Posterior vena cava (tissue), 2 donors: ENCODE measurements around the gene SVIL. TPM values are rescaled to one million over a fixed set of nuclear protein-coding genes. Genes with fewer than 3 reads are reported as not detected.
"Not testable (repeated sequence)": the region's sequence is repeated elsewhere in the genome, so short reads cannot be mapped to it uniquely, and the experiment has no call there.

Source experiments
- DNase-seq: peaks from one replicate; pipeline ENCODE4 v3.0.0-alpha.2; 2020; ENCODE audit warnings: low spot score
- intact Hi-C, 2 donors: fragments of 100-400 bp; cut with DNase I; formaldehyde crosslinking; loops; one replicate each; pipeline versions ENCODE4 v1.14.1 to v1.14.2; 2022 to 2023
- total RNA-seq, 2 donors: library from RNA; stranded (reverse); fragmentation: NEBNext Ultra II Directional; extraction: Animal tissue kit (Norgen Biotek cat#: 25700); gene quantifications; one replicate each; pipeline ENCODE4 v1.2.1, GENCODE V29; 2021
- donor health status: DM: yes; HTN: yes; CAD: no.
- donor health status: DM: yes; HTN: yes; CAD: no.

Gene SVIL
- total RNA-seq, 2 donors from 2014 or later: 300 to 417 TPM

DNA sequence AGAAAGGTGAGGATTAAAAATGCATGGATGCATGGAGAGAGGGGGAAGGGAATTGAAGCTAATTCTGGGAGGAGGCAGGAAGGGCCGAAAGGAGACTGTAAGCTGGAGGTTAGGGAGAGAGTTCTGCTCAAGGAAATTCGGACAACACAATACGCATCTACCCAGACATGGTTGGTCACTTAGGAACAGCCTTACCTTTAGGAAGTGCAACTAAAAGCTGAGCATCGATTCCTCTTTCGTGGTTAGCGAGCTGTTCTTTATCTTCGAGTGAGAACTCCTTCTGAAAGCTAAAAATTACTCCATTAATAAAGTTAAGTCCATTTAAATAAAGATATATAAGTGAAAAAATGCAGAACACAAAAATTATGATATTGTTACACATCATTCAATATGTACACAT is 71.8 kb downstream of the SVIL start:
- intact Hi-C loops, DNase-seq: not testable (repeated sequence)

DNA sequence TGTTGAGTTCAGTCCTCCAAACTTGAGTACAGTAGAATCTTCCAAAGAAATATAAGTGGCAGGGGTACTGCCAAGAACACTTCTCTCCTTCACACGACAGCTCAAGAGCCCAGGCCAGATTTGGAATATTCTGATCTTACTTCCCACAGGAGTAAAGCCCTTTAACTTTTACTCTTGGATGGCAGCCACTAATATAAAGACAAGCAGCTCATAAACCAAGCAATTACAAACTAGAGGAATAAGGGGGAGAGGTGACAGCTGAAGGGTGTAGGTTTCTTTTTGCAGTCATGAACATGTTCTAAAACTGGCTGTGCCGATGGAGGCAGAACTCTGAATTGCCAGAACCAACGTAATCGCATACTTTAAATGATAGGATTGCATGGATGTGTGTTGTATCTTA is 74.8 kb downstream of the SVIL start:
- intact Hi-C loops: no loop called here
- no peak for DNase-seq

DNA sequence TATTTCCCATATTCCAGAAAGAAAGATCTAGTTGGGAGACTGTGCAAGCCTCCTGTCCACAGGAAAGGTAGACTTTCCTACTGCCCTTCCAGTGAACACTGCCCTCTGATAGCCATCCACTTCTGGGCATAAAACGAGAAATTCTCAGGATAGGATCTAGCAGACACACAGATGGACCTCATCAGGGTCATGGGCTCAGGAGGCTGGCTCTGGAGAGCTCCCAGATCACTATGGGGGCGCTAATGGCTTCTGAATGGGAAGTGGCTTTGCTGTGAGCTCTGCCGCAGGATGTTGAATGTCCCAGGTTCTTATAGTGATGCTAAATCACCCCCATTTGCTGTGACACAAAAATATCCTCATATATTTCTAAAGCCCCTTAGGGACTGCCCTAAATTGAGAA is 77.1 kb downstream of the SVIL start:
- DNase-seq: no peak
- intact Hi-C loops: no loop called here

DNA sequence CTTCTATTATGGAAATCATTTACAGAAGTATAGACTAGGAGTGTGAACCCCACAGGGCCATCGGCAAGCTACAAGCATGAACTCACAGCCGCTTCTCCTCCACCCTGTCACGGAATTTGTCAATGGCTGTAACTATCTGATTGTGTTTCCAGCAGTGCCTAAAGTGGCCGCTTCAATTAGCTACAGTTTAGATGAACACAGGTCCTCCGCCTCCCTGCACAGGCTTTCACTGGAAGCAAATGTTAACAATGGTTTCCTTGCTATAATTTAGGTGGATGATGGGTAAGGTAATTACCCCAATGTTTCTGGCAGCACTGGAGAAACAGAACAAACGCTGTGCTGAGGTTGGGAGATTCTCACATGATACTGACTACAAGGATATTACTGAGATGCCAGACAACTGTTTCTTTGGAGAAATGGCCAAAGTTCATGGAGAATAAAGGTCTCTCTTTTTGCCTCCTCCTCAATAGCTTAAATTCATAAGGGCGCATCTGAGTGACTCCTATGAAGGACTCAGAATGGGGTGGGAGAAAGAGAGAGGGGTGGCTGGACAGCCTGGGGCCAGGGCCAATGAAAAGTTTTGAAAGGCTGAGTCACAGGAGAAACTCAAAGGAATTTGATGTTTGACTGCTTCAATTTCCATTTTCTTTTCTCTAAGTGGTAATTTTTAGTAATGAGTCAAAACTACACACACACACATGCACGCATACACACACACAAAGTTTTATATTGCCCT is 78.9 kb downstream of the SVIL start:
- intact Hi-C loops: no loop called here
- no peak for DNase-seq

DNA sequence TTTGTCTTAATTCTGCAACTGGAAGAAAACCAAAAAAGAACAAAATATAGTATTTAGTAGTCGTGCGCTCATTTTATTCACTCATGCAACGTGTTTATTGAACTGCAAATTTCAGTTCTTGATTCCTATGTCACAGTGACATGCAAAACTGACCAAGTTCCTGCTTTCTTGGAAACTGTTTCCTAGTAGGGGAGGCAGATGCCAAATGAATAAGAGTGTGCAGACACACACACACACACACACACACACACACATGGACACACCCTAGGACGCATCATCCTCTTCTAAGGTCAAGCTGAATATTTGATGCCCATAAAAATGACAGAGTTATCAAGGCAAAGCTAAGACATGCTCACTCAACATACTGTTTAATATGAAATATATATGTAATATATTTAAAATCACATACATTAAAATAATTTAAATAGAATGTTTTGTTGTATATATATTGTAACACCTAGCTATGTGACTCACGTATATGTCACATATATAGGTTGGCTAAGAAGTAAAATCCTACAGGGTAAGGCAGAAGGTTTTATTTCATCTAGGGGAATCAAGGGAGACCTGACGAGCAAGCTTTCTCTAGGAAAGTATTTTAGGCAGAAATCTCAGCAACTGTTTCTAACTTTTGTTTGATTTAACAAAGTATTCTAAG is 79.6 kb downstream of the SVIL start:
- intact Hi-C loops: no loop called here
- DNase-seq: no peak

DNA sequence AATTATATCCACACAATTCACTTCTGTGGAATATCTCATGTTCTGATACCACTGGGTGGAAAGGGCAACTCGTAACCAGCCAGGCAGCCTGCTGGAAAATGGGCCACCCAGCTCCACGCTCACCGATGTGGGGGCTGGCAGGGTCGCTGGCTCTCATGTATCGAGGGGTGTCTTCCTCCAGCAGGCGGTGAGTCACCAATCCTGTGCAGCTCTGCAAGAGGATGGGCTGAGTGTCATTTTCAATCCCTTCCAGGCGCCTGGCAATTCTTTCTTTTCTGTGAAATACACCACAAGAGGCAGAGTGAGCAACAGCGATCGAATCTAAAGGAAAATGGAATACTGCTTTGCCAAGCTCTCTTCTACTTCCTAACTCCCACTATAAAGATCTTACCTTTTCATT is 80.1 kb downstream of the SVIL start:
- no peak for DNase-seq
- intact Hi-C loops: no loop called here

DNA sequence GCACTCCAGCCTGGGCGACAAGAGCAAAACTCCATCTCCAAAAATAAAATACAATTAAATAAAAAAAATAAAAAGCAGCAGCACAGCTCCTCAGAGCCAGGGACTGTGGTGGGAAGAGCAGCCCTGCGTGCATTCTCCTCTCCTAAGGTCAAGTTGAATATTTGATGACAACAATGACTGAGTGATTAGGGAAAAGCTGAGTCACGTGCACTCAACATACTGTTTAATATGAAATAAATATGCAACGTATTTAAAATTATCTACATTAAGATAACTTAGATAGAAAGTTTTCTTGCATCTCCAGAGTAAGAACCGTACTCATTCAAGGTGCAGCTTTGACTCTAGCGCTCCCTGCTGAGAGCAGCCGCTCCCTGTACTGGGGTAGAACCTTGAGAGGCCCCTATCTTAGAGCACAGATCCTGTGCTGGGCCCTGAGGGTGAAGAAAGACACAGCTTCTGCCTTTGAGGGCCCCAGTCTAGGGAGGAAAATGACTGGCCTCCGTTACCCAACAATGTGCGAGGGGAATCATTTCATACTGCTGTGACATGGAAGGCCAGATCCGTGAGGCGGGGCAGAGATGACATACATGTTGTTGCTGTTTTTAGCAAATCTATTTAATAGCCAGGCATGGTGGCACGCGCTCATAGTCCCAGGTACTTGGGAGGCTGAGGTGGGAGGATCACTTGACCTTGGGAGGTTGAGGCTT is 81.1 kb downstream of the SVIL start:
- no peak for DNase-seq
- intact Hi-C loops: no loop called here

DNA sequence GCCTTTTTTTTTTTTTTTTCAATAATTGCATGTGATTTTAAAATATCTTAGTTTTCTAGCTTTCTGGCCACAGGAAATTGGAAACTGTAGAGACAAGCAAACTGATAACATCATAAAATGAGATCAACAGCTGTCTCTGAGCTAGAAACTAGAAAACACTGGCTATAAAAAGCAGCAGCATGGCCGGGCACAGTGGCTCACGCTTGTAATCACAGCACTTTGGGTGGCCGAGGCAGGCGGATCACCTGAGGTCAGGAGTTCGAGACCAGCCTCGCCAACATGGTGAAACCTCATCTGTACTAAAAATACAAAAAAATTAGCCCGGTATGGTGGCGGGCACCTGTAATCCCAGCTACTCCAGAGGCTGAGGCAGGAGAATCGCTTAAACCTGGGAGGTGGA is 81.7 kb downstream of the SVIL start:
- DNase-seq, intact Hi-C loops: not testable (repeated sequence)

DNA sequence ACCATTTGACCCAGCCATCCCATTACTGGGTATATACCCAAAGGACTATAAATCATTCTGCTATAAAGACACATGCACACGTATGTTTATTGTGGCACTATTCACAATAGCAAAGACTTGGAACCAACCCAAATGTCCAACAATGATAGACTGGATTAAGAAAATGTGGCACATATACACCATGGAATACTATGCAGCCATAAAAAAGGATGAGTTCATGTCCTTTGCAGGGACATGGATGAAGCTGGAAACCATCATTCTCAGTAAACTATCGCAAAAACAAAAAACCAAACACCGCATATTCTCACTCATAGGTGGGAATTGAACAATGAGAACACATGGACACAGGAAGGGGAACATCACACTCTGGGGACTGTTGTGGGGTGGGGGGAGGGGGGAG is 85.3 kb downstream of the SVIL start:
- DNase-seq, intact Hi-C loops: not testable (repeated sequence)

DNA sequence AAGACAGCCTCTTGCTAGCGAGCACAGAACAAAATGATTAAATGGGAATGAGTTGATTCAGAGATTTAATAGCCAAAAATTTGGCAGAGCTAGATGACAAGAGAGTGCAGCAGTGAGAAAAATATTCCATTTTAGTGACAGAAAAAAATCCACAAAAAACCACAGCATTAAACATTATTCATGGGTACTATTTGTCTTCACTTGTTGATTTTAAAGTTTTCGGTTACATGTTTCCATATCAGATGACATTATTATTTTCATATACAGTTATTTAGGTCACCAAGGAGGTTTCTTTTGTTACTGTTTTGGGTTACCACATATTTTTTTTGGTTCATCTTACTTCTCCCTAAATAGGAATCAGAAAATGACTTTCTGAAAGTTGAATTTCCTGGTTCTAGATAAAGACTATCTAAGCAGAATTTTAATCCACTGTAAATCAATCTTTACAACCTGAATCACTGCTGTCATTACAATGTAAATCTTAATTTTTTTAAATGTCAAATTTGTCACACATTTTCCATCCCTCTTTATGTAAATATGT is 87.9 kb downstream of the SVIL start:
- intact Hi-C loops: no loop called here
- no peak for DNase-seq

DNA sequence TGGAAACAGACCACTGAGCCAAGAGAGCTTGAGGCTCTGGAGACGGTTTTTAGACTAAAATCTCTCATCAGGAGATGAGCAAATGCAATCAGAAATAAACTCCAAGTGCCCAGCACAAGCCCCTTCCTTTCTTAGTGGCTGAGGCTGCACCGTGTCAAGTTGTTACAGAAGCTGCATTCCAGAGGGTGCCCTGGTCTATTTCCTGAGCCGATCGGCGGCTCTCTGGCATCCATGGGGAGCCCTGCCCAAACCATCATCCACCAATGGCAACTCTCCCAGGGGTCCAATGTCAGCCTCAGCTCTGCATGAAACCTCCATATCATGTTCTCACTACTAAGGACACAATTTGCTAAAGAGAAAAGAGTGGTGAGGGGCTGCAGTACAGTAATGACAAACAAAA is 89.6 kb downstream of the SVIL start:
- intact Hi-C loops: no loop called here
- no peak for DNase-seq

DNA sequence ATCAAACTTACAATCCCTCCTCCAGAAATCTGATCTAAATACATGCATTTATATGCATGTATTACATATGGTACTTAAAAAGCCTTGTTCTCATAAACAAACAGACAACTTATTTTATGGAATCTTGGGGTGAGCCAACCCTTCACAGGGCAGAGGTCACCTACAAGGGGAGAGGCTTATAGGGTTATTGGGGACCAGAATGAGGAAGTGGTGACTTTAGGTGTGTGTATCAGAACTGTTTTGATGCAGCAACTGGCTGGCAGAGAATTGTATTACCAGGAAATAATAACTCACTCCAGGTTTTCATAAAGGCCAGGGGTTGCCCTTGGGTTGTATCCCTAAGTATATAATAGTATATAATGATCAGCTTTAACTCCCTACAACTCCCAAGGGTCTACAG is 91.1 kb downstream of the SVIL start:
- DNase-seq: no peak
- intact Hi-C loops: no loop called here

DNA sequence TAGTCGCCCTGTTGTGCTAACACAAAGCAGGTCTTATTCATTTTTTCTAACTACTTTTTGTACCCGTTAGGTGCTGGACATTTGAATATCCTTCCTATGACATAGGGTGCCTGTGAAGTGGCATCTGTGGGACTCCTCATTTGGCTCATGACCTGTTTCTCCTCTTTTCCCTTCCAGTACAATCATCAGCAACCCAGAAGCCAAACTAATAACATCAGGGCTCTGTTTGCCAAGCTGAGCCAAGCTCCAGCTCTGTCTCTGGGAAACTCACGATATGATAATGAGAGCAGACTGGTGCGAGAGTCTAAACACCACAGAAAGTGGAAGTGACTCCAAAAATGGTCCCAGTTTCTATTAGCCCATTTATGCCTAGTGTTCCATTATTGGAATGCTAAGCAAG is 92.0 kb downstream of the SVIL start:
- intact Hi-C loops: no loop called here
- DNase-seq: no peak

DNA sequence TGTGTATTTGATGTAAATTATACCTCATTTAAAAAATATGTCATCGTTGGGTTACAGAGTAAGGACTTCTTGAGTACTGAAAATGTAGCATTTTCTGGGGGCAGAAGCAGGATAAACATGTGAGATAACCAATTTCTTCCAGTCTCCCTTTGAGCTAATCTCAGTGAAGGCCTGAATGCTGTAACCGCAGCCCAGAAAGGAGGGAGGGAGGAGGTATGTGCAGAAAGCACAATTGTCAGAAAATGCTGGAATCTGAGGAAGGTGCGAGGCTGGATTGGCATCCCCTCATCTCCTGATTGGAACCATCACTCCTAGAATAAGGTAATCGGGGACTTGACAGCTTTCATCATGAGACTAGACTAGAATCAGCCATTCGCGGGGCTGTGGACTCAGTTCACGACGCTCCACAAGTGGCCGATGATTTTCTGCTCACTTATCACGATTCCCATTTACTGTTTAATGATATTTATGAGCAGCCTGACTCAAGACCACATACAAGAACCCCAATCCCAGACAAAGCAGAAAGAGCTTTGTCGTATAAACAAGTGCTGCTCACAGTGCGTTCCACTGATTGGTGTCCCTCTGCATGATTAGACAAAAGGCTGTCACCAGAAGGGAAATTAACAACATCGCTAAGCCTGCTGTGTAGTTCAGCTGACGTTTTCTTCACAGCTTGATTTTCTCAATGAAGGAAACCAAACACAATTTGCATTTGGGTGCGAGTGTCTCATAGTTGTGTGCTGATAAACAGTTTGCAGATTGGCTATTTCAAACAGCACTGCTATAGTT is 93.2 kb downstream of the SVIL start:
- intact Hi-C loops: no loop called here
- no peak for DNase-seq

DNA sequence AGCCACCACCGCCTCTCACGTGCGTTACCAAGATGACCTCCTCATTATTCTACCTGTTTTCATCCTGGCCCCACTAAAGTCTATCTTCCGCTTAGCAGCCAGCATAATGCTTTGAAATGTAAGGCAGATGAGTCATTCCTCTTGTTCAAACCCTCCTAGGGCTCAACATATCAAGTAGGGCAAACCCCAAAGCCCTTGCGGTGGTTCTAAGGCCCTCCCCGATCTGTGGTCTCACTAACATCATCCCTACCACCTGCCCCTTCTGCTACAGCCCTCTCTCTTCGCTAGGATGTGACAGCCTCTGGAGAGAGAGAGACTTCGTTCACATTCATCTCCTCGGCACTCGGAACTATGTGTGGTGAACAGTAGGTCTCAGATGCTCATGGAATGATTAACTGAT is 94.8 kb downstream of the SVIL start:
- intact Hi-C loops: no loop called here
- DNase-seq: no peak

DNA sequence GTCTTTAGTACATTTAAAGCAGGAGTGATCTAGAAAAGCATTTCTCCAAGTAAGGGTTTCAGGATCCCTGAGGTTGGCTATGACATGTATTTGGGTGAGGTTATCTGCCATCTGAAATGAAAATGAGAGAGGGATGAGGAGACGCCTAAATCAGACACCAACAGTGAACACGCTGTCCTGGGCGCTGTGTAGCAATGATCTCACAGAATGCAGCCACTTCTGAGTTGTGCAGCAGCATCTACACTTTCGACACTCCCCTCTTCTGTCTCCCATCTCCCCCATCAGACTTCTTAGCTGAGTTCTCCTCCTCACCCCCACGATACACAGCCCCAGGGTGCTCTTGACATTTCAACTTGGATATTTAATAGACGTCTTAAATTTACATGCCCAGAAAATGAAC is 95.4 kb downstream of the SVIL start:
- intact Hi-C loops: no loop called here
- DNase-seq: no peak

DNA sequence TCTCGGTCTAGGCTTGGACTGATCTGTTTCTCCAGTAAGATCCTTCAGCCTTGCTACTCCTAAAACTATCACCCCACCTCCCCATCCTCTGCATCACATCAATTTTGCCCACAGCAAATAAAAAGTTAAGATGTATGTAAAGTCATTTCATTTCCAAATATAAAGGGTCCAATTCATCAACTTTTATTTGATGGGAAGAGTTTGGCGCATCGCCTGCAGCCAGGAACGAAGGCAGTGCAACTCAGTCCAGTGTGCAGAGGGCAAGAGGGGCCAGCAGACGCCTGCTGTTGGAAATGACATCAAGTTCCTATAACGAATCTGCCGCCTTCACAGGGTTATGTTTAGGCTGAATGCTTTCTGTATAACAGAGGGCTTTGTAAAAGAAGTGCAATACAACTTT is 97.0 kb downstream of the SVIL start:
- intact Hi-C loops: no loop called here
- no peak for DNase-seq

DNA sequence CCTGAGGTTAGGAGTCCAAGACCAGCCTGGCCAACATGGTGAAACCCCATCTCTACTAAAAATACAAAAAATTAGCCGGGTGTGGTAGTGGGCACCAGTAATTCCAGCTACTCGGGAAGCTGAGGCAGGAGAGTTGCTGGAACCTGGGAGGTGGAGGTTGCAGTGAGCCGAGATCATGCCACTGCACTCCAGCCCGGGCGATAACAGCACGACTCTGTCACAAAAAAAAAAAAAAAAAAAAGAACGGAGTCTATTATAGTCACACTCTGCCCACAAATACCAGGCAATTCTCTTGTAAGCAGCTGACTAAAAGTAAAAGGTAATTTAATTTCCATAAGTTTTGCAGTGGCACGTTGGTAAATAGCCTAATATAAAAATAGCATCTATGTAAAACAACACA is 98.1 kb downstream of the SVIL start:
- intact Hi-C loops, DNase-seq: not testable (repeated sequence)

DNA sequence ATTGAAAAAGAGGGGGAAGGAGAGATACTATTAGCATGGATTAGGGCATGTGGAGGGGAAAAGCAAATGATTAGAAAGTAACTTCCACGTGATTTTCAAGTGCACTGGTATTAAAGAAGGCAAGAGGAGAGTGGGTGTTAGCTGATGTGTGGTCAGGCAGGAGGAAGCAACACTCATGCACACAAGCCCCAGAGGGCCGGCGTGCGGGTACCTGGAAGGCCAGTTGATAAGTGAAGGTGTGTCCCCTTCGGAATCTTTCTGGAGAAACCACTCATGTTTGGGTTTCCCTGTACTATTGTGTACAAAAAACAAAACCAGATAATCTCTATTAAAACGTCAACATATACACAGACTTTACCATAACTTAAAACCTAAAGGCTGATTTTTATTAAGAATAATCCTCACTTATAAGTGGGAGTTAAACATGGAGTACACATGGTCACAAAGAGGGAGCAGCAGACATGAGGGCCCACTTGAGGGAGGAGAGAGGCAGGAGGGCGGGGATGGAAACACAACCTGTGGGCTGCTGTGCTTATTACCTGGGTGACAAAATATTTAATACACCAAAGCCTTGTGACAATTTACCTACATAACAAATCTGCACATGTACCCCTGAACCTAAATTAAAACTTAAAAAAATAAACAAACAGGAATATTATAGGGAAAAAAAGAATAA is 98.9 kb downstream of the SVIL start:
- intact Hi-C loops: no loop called here
- no peak for DNase-seq
